ENCODE measurements around the gene PCDHGA9. TPM values are rescaled to one million over a fixed set of nuclear protein-coding genes. Genes with fewer than 3 reads are reported as not detected.

PCDHGA9 gene
- total RNA-seq, 1 experiment from 2014 or later: 0.15 TPM

- H3K36me3 ChIP-seq (ENCODE audit: control insufficient read depth, insufficient read depth, low read length): no peaks in the 10 kb centered on the region
- H3K4me3 ChIP-seq (ENCODE audit: low read depth in 2 of 2, low read length in 2 of 2): no peak overlapping the region
- BruUV-seq (replicated peaks): no TSS peak
- ATAC-seq (no peak), DNase-seq (ENCODE audit: low read depth, low spot score) (no peak)
- CTCF ChIA-PET: interaction anchor here (0.6 kb wide), 1 partner anchor 26 kb away, joined by 3 read pairs; no protein-coding TSS in a partner anchor
- intact Hi-C loops (cut with micrococcal nuclease; ENCODE audit: unreplicated experiment): no loop called here
- no peaks in the 10 kb centered on the region; the same call in 1 of the 2 replicates for H3K9me3 ChIP-seq (ENCODE audit: control insufficient read depth, insufficient read depth, low read depth, low read length)
- no peaks in the 10 kb centered on the region for H3K27me3 ChIP-seq (ENCODE audit: control insufficient read depth, insufficient read depth, low read length)
- H3K27ac ChIP-seq (ENCODE audit: low read length): no peak overlapping the region
- no peaks in the 10 kb centered on the region for H3K4me1 ChIP-seq (ENCODE audit: control insufficient read depth, insufficient read depth, low read length)
- in situ Hi-C loops (cut with HindIII; ENCODE audit: low pct_unique_long_range_greater_than_20kb, low sequenced_read_pairs): no loop called here
- no peak for TF ChIP-seq SIN3A (IDR thresholded peaks at IDR 0.05; ENCODE audit: borderline replicate concordance, insufficient read depth, low read depth, low read length)
- no peak for TF ChIP-seq TCF7L2 (IDR thresholded peaks at IDR 0.05; ENCODE audit: low read depth, low read length)
- POLR2A ChIA-PET: no interaction called here
These were observed 37.0 kb downstream of the PCDHGA9 start for GRCh38 chr5:141439411-141440141.

GRCh38 chr5:141440341-141440740 lies 37.8 kb downstream of the PCDHGA9 start:
- ChIA-PET POLR2A (no interaction called here), CTCF (no interaction called here)
- ATAC-seq: no peak
- no TSS peak for BruUV-seq (replicated peaks)
- no peaks in the 10 kb centered on the region for H3K4me1 ChIP-seq (ENCODE audit: control insufficient read depth, insufficient read depth, low read length)
- no peaks in the 10 kb centered on the region; the same call in 1 of the 2 replicates for H3K9me3 ChIP-seq (ENCODE audit: control insufficient read depth, insufficient read depth, low read depth, low read length)
- DNase-seq (ENCODE audit: low read depth, low spot score): no peak
- H3K27me3 ChIP-seq (ENCODE audit: control insufficient read depth, insufficient read depth, low read length): no peaks in the 10 kb centered on the region
- H3K27ac ChIP-seq (ENCODE audit: low read length): no peak overlapping the region
- no peak overlapping the region for H3K4me3 ChIP-seq (ENCODE audit: low read depth in 2 of 2, low read length in 2 of 2)
- H3K36me3 ChIP-seq (ENCODE audit: control insufficient read depth, insufficient read depth, low read length): no peaks in the 10 kb centered on the region
- intact Hi-C loops (cut with micrococcal nuclease; ENCODE audit: unreplicated experiment): no loop called here
- TF ChIP-seq SIN3A (IDR thresholded peaks at IDR 0.05; ENCODE audit: borderline replicate concordance, insufficient read depth, low read depth, low read length): no peak
- TF ChIP-seq TCF7L2 (IDR thresholded peaks at IDR 0.05; ENCODE audit: low read depth, low read length): no peak
- no peak for TF ChIP-seq CTCF (IDR thresholded peaks at IDR 0.05)
- TF ChIP-seq POLR2AphosphoS5 (IDR thresholded peaks at IDR 0.05; ENCODE audit: low read depth, low read length): no peak
- no peak for TF ChIP-seq REST (IDR thresholded peaks at IDR 0.05; ENCODE audit: insufficient read depth in 1 of 2, low read depth in 2 of 2, low read length in 1 of 2)
- in situ Hi-C loops (cut with HindIII; ENCODE audit: low pct_unique_long_range_greater_than_20kb, low sequenced_read_pairs): no loop called here

- intact Hi-C loops (cut with micrococcal nuclease; ENCODE audit: unreplicated experiment): no loop called here
- no TSS peak for BruUV-seq (replicated peaks)
These were observed 39.1 kb downstream of the PCDHGA9 start for GRCh38 chr5:141441571-141442170.

More at GRCh38 chr5:141441571-141442170, 39.1 kb downstream of the PCDHGA9 start:
- DNase-seq (ENCODE audit: low read depth, low spot score) (no peak), ATAC-seq (no peak)
- no peaks in the 10 kb centered on the region for H3K9me3 ChIP-seq (ENCODE audit: control insufficient read depth, insufficient read depth, low read depth, low read length)
- no peak overlapping the region for H3K4me3 ChIP-seq (ENCODE audit: low read depth in 2 of 2, low read length in 2 of 2)
- in situ Hi-C loops (cut with HindIII; ENCODE audit: low pct_unique_long_range_greater_than_20kb, low sequenced_read_pairs): no loop called here
- ChIA-PET POLR2A (no interaction called here), CTCF (no interaction called here)
- H3K27me3 ChIP-seq (ENCODE audit: control insufficient read depth, insufficient read depth, low read length): no peaks in the 10 kb centered on the region
- H3K36me3 ChIP-seq (ENCODE audit: control insufficient read depth, insufficient read depth, low read length): no peaks in the 10 kb centered on the region
- TF ChIP-seq SIN3A (IDR thresholded peaks at IDR 0.05; ENCODE audit: borderline replicate concordance, insufficient read depth, low read depth, low read length) (no peak), CTCF (IDR thresholded peaks at IDR 0.05) (no peak), TCF7L2 (IDR thresholded peaks at IDR 0.05; ENCODE audit: low read depth, low read length) (no peak), REST (IDR thresholded peaks at IDR 0.05; ENCODE audit: insufficient read depth in 1 of 2, low read depth in 2 of 2, low read length in 1 of 2) (no peak), POLR2AphosphoS5 (IDR thresholded peaks at IDR 0.05; ENCODE audit: low read depth, low read length) (no peak)
- no peak overlapping the region for H3K27ac ChIP-seq (ENCODE audit: low read length)
- no peaks in the 10 kb centered on the region for H3K4me1 ChIP-seq (ENCODE audit: control insufficient read depth, insufficient read depth, low read length)

Data from Panc1 (cell line).